ENCODE results near the gene APP. TPM values are rescaled to one million over a fixed set of nuclear protein-coding genes. Genes with fewer than 3 reads are reported as not detected.
A peak's percentile ranks its signal among the peaks of the same experiment; 100 is the strongest.

The APP gene
- total RNA-seq, 3 donors from 2014 or later (not counting 1 experiment from before 2014, with no cell fraction given): 5.1 to 10.6 (median 7.8) TPM

GRCh38 chr21:26067836-26068594, 102.6 kb downstream of the APP start:
- no peaks in the 10 kb centered on the region for H3K9me3 ChIP-seq (ENCODE audit: control insufficient read depth, insufficient read depth, low read length)
- H3K27me3 ChIP-seq (ENCODE audit: control insufficient read depth, insufficient read depth, low read length): no peaks in the 10 kb centered on the region
- Mint-ChIP-seq H3K4me3 (peak overlapping the region; percentile 15), H3K9me3 (no peaks in the 10 kb centered on the region), H3K4me1 (peaks cover 22 to 26% of the 10 kb centered on the region in 2 donors), H3K27me3 (ENCODE audit: low read depth in 2 of 2) (peaks cover 0 to 2% of the 10 kb centered on the region in 2 donors), H3K27ac (no peak overlapping the region), H3K36me3 (no peaks in the 10 kb centered on the region)
- H3K36me3 ChIP-seq (ENCODE audit: control insufficient read depth, insufficient read depth, low read length): no peaks in the 10 kb centered on the region
- no peak for TF ChIP-seq CTCF (IDR thresholded peaks at IDR 0.05)
- H3K4me1 ChIP-seq (ENCODE audit: control insufficient read depth, insufficient read depth, low read length): no peaks in the 10 kb centered on the region
- DNase-seq: peak in 1 of 2 donors; percentile 31
- 64% methylated on average over 8 of the region's 12 CpGs for WGBS (ENCODE audit: insufficient coverage)
- ATAC-seq: peak in 1 of 3 donors; percentile 59
- intact Hi-C loops (cut with micrococcal nuclease): no loop called here
- no peak overlapping the region for H3K4me3 ChIP-seq (ENCODE audit: low read length)
- H3K27ac ChIP-seq (ENCODE audit: low read length): no peak overlapping the region

GRCh38 chr21:26064506-26064905, 106.1 kb downstream of the APP start:
- DNase-seq (no peak), ATAC-seq (no peak)
- Histone ChIP-seq H3K9me3 (ENCODE audit: control insufficient read depth, insufficient read depth, low read length) (no peaks in the 10 kb centered on the region), H3K4me3 (ENCODE audit: low read length) (no peak overlapping the region), H3K27me3 (ENCODE audit: control insufficient read depth, insufficient read depth, low read length) (no peaks in the 10 kb centered on the region), H3K4me1 (ENCODE audit: control insufficient read depth, insufficient read depth, low read length) (no peaks in the 10 kb centered on the region), H3K36me3 (ENCODE audit: control insufficient read depth, insufficient read depth, low read length) (no peaks in the 10 kb centered on the region), H3K27ac (ENCODE audit: low read length) (no peak overlapping the region)
- TF ChIP-seq CTCF (IDR thresholded peaks at IDR 0.05): no peak
- Mint-ChIP-seq H3K27ac (no peak overlapping the region), H3K36me3 (no peaks in the 10 kb centered on the region), H3K4me1 (peaks cover 9 to 12% of the 10 kb centered on the region in 2 donors), H3K27me3 (ENCODE audit: low read depth in 2 of 2) (peaks cover 0 to 2% of the 10 kb centered on the region in 2 donors), H3K9me3 (no peaks in the 10 kb centered on the region), H3K4me3 (no peak overlapping the region)
- WGBS (ENCODE audit: insufficient coverage): 100% methylated on average over 6 of the region's 6 CpGs
- intact Hi-C loops (cut with micrococcal nuclease): no loop called here

- H3K4me3 Mint-ChIP-seq: no peak overlapping the region
- H3K27ac ChIP-seq (ENCODE audit: low read length): no peak overlapping the region
- H3K9me3 ChIP-seq (ENCODE audit: control insufficient read depth, insufficient read depth, low read length): no peaks in the 10 kb centered on the region
- no peaks in the 10 kb centered on the region for H3K9me3 Mint-ChIP-seq
- H3K4me1 ChIP-seq (ENCODE audit: control insufficient read depth, insufficient read depth, low read length): no peaks in the 10 kb centered on the region
- H3K36me3 Mint-ChIP-seq: no peaks in the 10 kb centered on the region
- WGBS (ENCODE audit: insufficient coverage): 97% methylated on average over 2 of the region's 4 CpGs
- no peaks in the 10 kb centered on the region for H3K27me3 ChIP-seq (ENCODE audit: control insufficient read depth, insufficient read depth, low read length)
- no peak for TF ChIP-seq CTCF (IDR thresholded peaks at IDR 0.05)
- H3K27me3 Mint-ChIP-seq (ENCODE audit: low read depth in 2 of 2): no peaks in the 10 kb centered on the region
- H3K36me3 ChIP-seq (ENCODE audit: control insufficient read depth, insufficient read depth, low read length): no peaks in the 10 kb centered on the region
- H3K4me1 Mint-ChIP-seq: no peaks in the 10 kb centered on the region
- ATAC-seq (no peak), DNase-seq (no peak)
- intact Hi-C loops (cut with micrococcal nuclease): no loop called here
- H3K27ac Mint-ChIP-seq: no peak overlapping the region
- H3K4me3 ChIP-seq (ENCODE audit: low read length): no peak overlapping the region
These were observed 109.1 kb downstream of the APP start for GRCh38 chr21:26061437-26061836.
